ENCODE measurements around the gene HLA-DRB1.
"Not testable (repeated sequence)": the region's sequence is repeated elsewhere in the genome, so short reads cannot be mapped to it uniquely, and the experiment has no call there.

The HLA-DRB1 gene

GRCh38 chr6:32608362-32608761 is 18.7 kb upstream of the HLA-DRB1 start:
- no peak for DNase-seq

GRCh38 chr6:32607988-32608298 is 18.3 kb upstream of the HLA-DRB1 start:
- no peak for DNase-seq

- no peak for DNase-seq
These were observed 17.8 kb upstream of the HLA-DRB1 start for GRCh38 chr6:32607263-32607987.

GRCh38 chr6:32604434-32604877 is 14.8 kb upstream of the HLA-DRB1 start:
- DNase-seq: no peak

- no peak for DNase-seq
These were observed 14.2 kb upstream of the HLA-DRB1 start for GRCh38 chr6:32603888-32604287.

- no peak for DNase-seq
These were observed 13.6 kb upstream of the HLA-DRB1 start for GRCh38 chr6:32603222-32603621.

- DNase-seq: no peak
These were observed 12.7 kb upstream of the HLA-DRB1 start for GRCh38 chr6:32602383-32602782.

- DNase-seq: no peak
These were observed 7.4 kb upstream of the HLA-DRB1 start for GRCh38 chr6:32597024-32597423.

GRCh38 chr6:32590713-32591112 is 1.1 kb upstream of the HLA-DRB1 start:
- not testable (repeated sequence) for DNase-seq

GRCh38 chr6:32588156-32588555 is 1.5 kb downstream of the HLA-DRB1 start:
- no peak for DNase-seq

GRCh38 chr6:32583527-32583898 is 6.1 kb downstream of the HLA-DRB1 start:
- no peak for DNase-seq

- DNase-seq: no peak
These were observed 8.1 kb downstream of the HLA-DRB1 start for GRCh38 chr6:32581315-32582095.

GRCh38 chr6:32580593-32580992 is 9.1 kb downstream of the HLA-DRB1 start:
- no peak for DNase-seq

- DNase-seq: no peak
These were observed 10.7 kb downstream of the HLA-DRB1 start for GRCh38 chr6:32578962-32579361.

- not testable (repeated sequence) for DNase-seq
These were observed 12.2 kb downstream of the HLA-DRB1 start for GRCh38 chr6:32577493-32577892.

GRCh38 chr6:32576250-32576649 is 13.4 kb downstream of the HLA-DRB1 start:
- DNase-seq: no peak

GRCh38 chr6:32570363-32570905 is 19.2 kb downstream of the HLA-DRB1 start:
- no peak for DNase-seq

- no peak for DNase-seq
These were observed 21.1 kb downstream of the HLA-DRB1 start for GRCh38 chr6:32568561-32568960.

GRCh38 chr6:32566957-32567356 is 22.7 kb downstream of the HLA-DRB1 start:
- DNase-seq: no peak

GRCh38 chr6:32565511-32565910 is 24.1 kb downstream of the HLA-DRB1 start:
- no peak for DNase-seq

GRCh38 chr6:32562940-32563339 is 26.7 kb downstream of the HLA-DRB1 start:
- DNase-seq: no peak

- DNase-seq: no peak
These were observed 29.9 kb downstream of the HLA-DRB1 start for GRCh38 chr6:32559747-32560146.

- no peak for DNase-seq
These were observed 31.1 kb downstream of the HLA-DRB1 start for GRCh38 chr6:32558426-32559057.

Data from NCI-H748 treated with DMSO at 0.1 percent for 48 hours (cell line).